Left lung (tissue), 10 donors: ENCODE results near the gene PDE4B. TPM values are rescaled to one million over a fixed set of nuclear protein-coding genes. Genes with fewer than 3 reads are reported as not detected.
"Not testable (repeated sequence)": the region's sequence is repeated elsewhere in the genome, so short reads cannot be mapped to it uniquely, and the experiment has no call there.

Experiments used
- ATAC-seq: fragments of 200-7000 bp; cut with Tn5 transposase; one replicate; pipeline ENCODE4 v1.9.1; 2020; ENCODE audit warnings: moderate library complexity
- DNase-seq, 4 donors: peaks; one replicate each; pipeline ENCODE4 v3.0.0-alpha.2; 2013 to 2020
- H3K27ac ChIP-seq, 2 donors: fragments of 200-600 bp; sonication (generic) in 1 of 2; one replicate each; pipeline versions ENCODE4 v1.5.0 to v1.8.0; 2020 to 2021
- H3K27me3 ChIP-seq, 2 donors: fragments of 200-600 bp; sonication (generic) in 1 of 2; one replicate each; pipeline versions ENCODE4 v1.5.0 to v1.8.0; 2020 to 2021
- H3K36me3 ChIP-seq, 2 donors: fragments of 200-600 bp; sonication (generic) in 1 of 2; one replicate each; pipeline versions ENCODE4 v1.5.0 to v1.8.0; 2020 to 2021
- H3K4me1 ChIP-seq, 2 donors: fragments of 200-600 bp; one replicate each; pipeline ENCODE4 v1.8.0; 2021
- H3K4me3 ChIP-seq, 2 donors: fragments of 200-600 bp; sonication (generic) in 1 of 2; one replicate each; pipeline versions ENCODE4 v1.5.0 to v1.8.0; 2020 to 2021; ENCODE audit warnings: mild to moderate bottlenecking in 1 of 2
- H3K9me3 ChIP-seq, 2 donors: fragments of 200-600 bp; sonication (generic) in 1 of 2; one replicate each; pipeline versions ENCODE4 v1.5.0 to v1.8.0; 2020 to 2021
- CTCF ChIP-seq, 2 donors: fragments of 200-600 bp; sonication (generic) in 1 of 2; IDR thresholded peaks; one replicate each; pipeline versions ENCODE4 v1.5.0 to v1.8.0; 2021; ENCODE audit warnings: antibody characterized with exemption in 2 of 2
- intact Hi-C, 2 donors: fragments of 100-400 bp; cut with DNase I; formaldehyde crosslinking; loops; one replicate each; pipeline versions ENCODE4 v1.11.2 to v1.14.2; 2022
- polyA plus RNA-seq, 6 donors: library from polyadenylated mRNA; unstranded; fragments of 120-200 nt; gene quantifications; one replicate each; pipeline ENCODE4 v1.2.1, GENCODE V29; 2013; ENCODE audit not compliant: insufficient read length in 6 of 6
- total RNA-seq, 2 donors: library from RNA; stranded (reverse); fragmentation: NEBNext Ultra II Directional; extraction: Animal tissue kit (Norgen Biotek cat#: 25700); gene quantifications; one replicate each; pipeline ENCODE4 v1.2.1, GENCODE V29; 2021
- donor health status: DM: no; HTN: yes; CAD: no.
- donor health status: DM: no; HTN: no; CAD: no.

PDE4B gene
- total and polyA plus RNA-seq, 8 donors, result 8.6 to 50.7 (median 19.2) TPM

DNA sequence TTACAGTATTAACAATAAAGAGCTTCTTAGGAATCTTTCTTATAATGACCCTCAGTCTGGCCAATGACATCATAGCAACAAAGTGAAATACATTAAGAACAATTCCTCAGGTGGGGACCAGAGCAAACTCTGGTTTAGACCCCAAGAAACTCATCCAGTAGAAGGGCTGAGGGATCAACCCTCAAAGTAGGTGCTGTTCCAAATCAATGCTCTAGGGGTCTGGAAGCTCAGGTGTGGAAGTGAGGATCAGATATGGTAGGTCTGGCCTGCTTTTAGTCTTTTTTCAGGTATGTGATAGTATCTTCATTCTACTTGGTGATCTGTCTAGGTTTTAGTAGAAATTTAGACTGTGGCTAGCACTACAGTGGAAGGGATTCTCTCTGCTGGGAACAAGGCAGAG is 291.7 kb downstream of the PDE4B start:
- TF ChIP-seq CTCF (IDR thresholded peaks at IDR 0.05), result no peak
- DNase-seq (no peak), ATAC-seq (no peak)
- Histone ChIP-seq H3K4me3 (no peak overlapping the region), H3K9me3 (no peaks in the 10 kb centered on the region), H3K27me3 (no peaks in the 10 kb centered on the region), H3K27ac (no peak overlapping the region), H3K36me3 (no peaks in the 10 kb centered on the region), H3K4me1 (no peaks in the 10 kb centered on the region)
- intact Hi-C loops, result no loop called here

GRCh38 chr1:66085600-66085999 is 292.9 kb downstream of the PDE4B start:
- intact Hi-C loops, result no loop called here
- DNase-seq (no peak), ATAC-seq (no peak)
- H3K4me3 ChIP-seq, result no peak overlapping the region
- H3K27me3 ChIP-seq, result no peaks in the 10 kb centered on the region
- no peak overlapping the region for H3K27ac ChIP-seq
- H3K36me3 ChIP-seq, result no peaks in the 10 kb centered on the region
- H3K9me3 ChIP-seq, result no peaks in the 10 kb centered on the region
- TF ChIP-seq CTCF (IDR thresholded peaks at IDR 0.05), result no peak
- no peaks in the 10 kb centered on the region for H3K4me1 ChIP-seq

DNA sequence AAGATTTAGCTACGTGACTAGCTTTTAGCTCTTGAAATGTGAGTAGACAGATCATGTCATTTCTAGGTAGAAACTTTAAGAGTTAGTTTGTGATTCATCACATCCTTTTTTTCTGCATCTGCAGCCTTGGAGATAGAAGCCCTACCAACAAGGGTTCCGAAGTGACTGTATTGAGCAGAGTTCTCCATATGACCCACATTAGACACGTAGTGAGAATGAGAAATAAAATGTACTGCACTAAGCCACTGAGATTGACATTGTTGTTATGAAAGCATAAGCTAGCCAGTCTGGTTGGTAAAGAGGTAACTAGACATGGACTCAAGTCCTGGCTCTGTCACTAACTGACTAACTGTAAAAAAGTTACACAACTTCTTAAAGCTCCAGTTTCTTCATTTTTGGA is 296.1 kb downstream of the PDE4B start:
- Histone ChIP-seq H3K36me3 (no peaks in the 10 kb centered on the region), H3K27ac (no peak overlapping the region), H3K4me3 (no peak overlapping the region), H3K4me1 (no peaks in the 10 kb centered on the region), H3K27me3 (no peaks in the 10 kb centered on the region), H3K9me3 (no peaks in the 10 kb centered on the region)
- DNase-seq (no peak), ATAC-seq (no peak)
- no peak for TF ChIP-seq CTCF (IDR thresholded peaks at IDR 0.05)
- intact Hi-C loops, result no loop called here

DNA sequence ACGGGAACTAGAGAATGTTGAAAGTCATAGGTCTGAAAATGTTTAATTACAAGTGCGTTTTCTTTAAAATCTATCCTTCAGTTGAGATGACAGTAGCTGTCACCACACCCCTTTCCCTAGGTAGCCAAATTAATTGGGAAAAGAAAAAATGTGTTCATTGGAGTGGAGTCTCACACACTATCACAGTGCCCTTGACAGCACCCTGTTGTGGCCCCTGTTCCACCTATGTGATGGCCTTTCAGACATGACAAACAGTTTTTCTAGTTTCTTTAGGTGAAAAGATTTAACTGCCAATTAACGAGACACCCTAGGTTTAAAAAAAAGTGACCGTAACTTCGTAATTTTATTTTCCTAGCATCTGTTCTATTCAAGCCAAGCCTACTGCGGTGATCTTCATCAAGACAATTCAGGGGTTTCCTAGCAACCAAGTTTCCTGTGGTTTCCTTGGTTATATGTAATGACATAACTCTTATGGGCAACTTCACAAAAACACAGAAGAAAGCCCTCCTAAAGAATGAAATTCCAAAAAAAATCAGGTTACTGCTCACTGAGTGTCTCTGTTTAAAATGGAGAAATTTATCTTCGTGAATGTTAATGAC is 298.3 kb downstream of the PDE4B start:
- DNase-seq, result peak in 1 of 4 donors; percentile 0

GRCh38 chr1:66095190-66095589 is 302.5 kb downstream of the PDE4B start:
- no peak for TF ChIP-seq CTCF (IDR thresholded peaks at IDR 0.05)
- no peak overlapping the region for H3K4me3 ChIP-seq
- no peaks in the 10 kb centered on the region for H3K4me1 ChIP-seq
- intact Hi-C loops, result no loop called here
- no peaks in the 10 kb centered on the region for H3K36me3 ChIP-seq
- H3K27ac ChIP-seq, result no peak overlapping the region
- no peaks in the 10 kb centered on the region for H3K27me3 ChIP-seq
- ATAC-seq (no peak), DNase-seq (no peak)
- no peaks in the 10 kb centered on the region for H3K9me3 ChIP-seq

More for the DNA sequence above, 298.3 kb downstream of the PDE4B start:
- no peak for ATAC-seq
- Histone ChIP-seq H3K27me3 (no peaks in the 10 kb centered on the region), H3K27ac (no peak overlapping the region), H3K4me1 (no peaks in the 10 kb centered on the region), H3K36me3 (no peaks in the 10 kb centered on the region), H3K4me3 (no peak overlapping the region), H3K9me3 (no peaks in the 10 kb centered on the region)
- intact Hi-C loops, result no loop called here
- no peak for TF ChIP-seq CTCF (IDR thresholded peaks at IDR 0.05)

DNA sequence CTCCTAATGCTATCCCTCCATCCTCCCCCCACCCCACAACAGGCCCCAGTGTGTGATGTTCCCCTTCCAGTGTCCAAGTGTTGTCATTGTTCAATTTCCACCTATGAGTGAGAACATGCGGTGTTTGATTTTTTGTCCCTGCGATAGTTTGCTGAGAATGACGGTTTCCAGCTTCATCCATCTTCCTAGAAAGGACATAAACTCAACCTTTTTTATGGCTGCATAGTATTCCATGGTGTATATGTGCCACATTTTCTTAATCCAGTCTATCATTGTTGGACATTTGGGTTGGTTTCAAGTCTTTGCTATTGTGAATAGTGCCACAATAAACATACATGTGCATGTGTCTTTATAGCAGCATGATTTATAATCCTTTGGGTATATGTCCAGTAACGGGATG is 308.3 kb downstream of the PDE4B start:
- intact Hi-C loops, ATAC-seq, H3K36me3 ChIP-seq, H3K27ac ChIP-seq, H3K4me3 ChIP-seq, H3K4me1 ChIP-seq, DNase-seq, H3K27me3 ChIP-seq, H3K9me3 ChIP-seq: not testable (repeated sequence)

GRCh38 chr1:66104076-66104475 is 311.4 kb downstream of the PDE4B start:
- H3K36me3 ChIP-seq, H3K4me1 ChIP-seq, H3K9me3 ChIP-seq, H3K27ac ChIP-seq, ATAC-seq, DNase-seq, intact Hi-C loops, H3K27me3 ChIP-seq, H3K4me3 ChIP-seq: not testable (repeated sequence)
